GM21447 (cell line): ENCODE measurements around the gene PDCD5.
"Not testable (repeated sequence)": the region's sequence is repeated elsewhere in the genome, so short reads cannot be mapped to it uniquely, and the experiment has no call there.

Experiments used
- ATAC-seq: cut with Tn5 transposase; IDR thresholded peaks from one replicate; pipeline ENCODE4 v1.9.1; 2021; ENCODE audit not compliant: unreplicated experiment

The PDCD5 gene

GRCh38 chr19:32576790-32577189 lies 4.2 kb upstream of the PDCD5 start:
- no peak for ATAC-seq

GRCh38 chr19:32580353-32580900 lies 563 bp upstream of the PDCD5 start:
- ATAC-seq = peak; percentile 29

- peak; percentile 16 for ATAC-seq
These were observed 752 bp downstream of the PDCD5 start for GRCh38 chr19:32581705-32582179.

- ATAC-seq = not testable (repeated sequence)
These were observed 6.9 kb downstream of the PDCD5 start for GRCh38 chr19:32587747-32588504.

GRCh38 chr19:32594021-32594420 lies 13.0 kb downstream of the PDCD5 start:
- no peak for ATAC-seq

- ATAC-seq = no peak
These were observed 14.5 kb downstream of the PDCD5 start for GRCh38 chr19:32595491-32595890.

GRCh38 chr19:32598022-32598421 lies 17.0 kb downstream of the PDCD5 start:
- no peak for ATAC-seq

GRCh38 chr19:32599258-32599657 lies 18.3 kb downstream of the PDCD5 start:
- no peak for ATAC-seq

- no peak for ATAC-seq
These were observed 18.8 kb downstream of the PDCD5 start for GRCh38 chr19:32599736-32600157.

GRCh38 chr19:32603961-32604360 lies 23.0 kb downstream of the PDCD5 start:
- no peak for ATAC-seq

- ATAC-seq = no peak
These were observed 24.6 kb downstream of the PDCD5 start for GRCh38 chr19:32605544-32605943.

- no peak for ATAC-seq
These were observed 25.3 kb downstream of the PDCD5 start for GRCh38 chr19:32606289-32606688.

GRCh38 chr19:32607479-32607878 lies 26.5 kb downstream of the PDCD5 start:
- ATAC-seq = no peak

GRCh38 chr19:32611161-32611560 lies 30.2 kb downstream of the PDCD5 start:
- no peak for ATAC-seq

GRCh38 chr19:32613008-32613407 lies 32.0 kb downstream of the PDCD5 start:
- no peak for ATAC-seq

GRCh38 chr19:32614916-32615315 lies 33.9 kb downstream of the PDCD5 start:
- no peak for ATAC-seq

- no peak for ATAC-seq
These were observed 34.6 kb downstream of the PDCD5 start for GRCh38 chr19:32615569-32615968.

GRCh38 chr19:32619051-32619685 lies 38.2 kb downstream of the PDCD5 start:
- no peak for ATAC-seq

GRCh38 chr19:32622002-32622401 lies 41.0 kb downstream of the PDCD5 start:
- no peak for ATAC-seq

GRCh38 chr19:32624410-32624809 lies 43.4 kb downstream of the PDCD5 start:
- no peak for ATAC-seq

GRCh38 chr19:32626969-32627368 lies 46.0 kb downstream of the PDCD5 start:
- no peak for ATAC-seq

- no peak for ATAC-seq
These were observed 46.8 kb downstream of the PDCD5 start for GRCh38 chr19:32627714-32628270.
